ENCODE measurements around the gene HOXB7.

- no peak for TF ChIP-seq CTCF (IDR thresholded peaks at IDR 0.05)
- TF ChIP-seq POLR2A (IDR thresholded peaks at IDR 0.05), result no peak
Measured at GRCh38 chr17:48610282-48611211, at the start of gene HOXB7.
